Gastrocnemius medialis (tissue), 4 donors: Measurements from ENCODE around the gene SERPINA1.

Experiments used
- CTCF ChIP-seq, 5 experiments: fragments of 450-650 bp in 3 of 5; fragments of 200-600 bp in 2 of 5; sonication (generic) in 2 of 5; IDR thresholded peaks in 4 of 5; conservative IDR thresholded peaks in 1 of 5; 1 replicate in 4 of 5; 2 replicates in 1 of 5; pipeline ENCODE4 v1.5.1; 2016 to 2019; ENCODE audit warnings: antibody characterized with exemption in 5 of 5, mild to moderate bottlenecking in 3 of 5, moderate library complexity in 3 of 5
- POLR2A ChIP-seq, 2 donors: fragments of 450-650 bp; IDR thresholded peaks; one replicate each; pipeline ENCODE4 v1.6.1; 2017; ENCODE audit warnings: antibody characterized with exemption in 2 of 2, mild to moderate bottlenecking in 2 of 2, moderate library complexity in 2 of 2

DNA sequence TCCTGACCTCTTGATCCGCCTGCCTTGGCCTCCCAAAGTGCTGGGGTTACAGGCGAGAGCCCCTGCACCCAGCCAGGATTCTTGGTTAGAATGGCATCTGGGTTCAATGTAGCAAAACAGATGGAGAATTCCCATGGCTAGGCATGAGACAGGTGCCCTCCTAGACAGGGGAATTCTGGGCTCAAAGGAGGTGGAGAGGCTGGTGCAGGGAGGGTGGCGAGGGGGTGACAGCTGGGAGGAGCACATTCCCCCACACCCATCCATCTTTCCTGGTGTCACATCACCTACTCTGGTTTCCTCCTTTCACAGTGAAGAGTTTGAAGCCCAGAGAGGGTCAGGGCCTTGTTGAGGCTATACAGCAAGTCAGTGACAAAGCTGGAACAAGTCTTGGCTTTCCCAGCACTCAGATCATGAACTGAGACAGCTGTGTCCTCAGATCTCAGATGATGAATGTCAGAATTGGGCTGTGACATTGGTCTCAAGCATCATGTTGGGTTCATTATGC is 2.8 kb downstream of the SERPINA1 start:
- TF ChIP-seq CTCF (IDR thresholded peaks at IDR 0.05 in 4 of 5, conservative IDR thresholded peaks at IDR 0.05 in 1 of 5), result no peak
- no peak for TF ChIP-seq POLR2A (IDR thresholded peaks at IDR 0.05)
